Renal pelvis (tissue), 12 donors: ENCODE measurements around the gene NOX4. TPM values are rescaled to one million over a fixed set of nuclear protein-coding genes. Genes with fewer than 3 reads are reported as not detected.

Experiments
- DNase-seq: peaks from one replicate; pipeline ENCODE4 v3.0.0-alpha.2; 2013
- long read RNA-seq, 16 experiments: transcript quantifications; one replicate each; lab custom pipeline, GENCODE V29; 2026
- polyA plus RNA-seq, 3 donors: library from polyadenylated mRNA; unstranded; fragments of 120-200 nt; gene quantifications; one replicate each; pipeline ENCODE4 v1.2.1, GENCODE V29; 2013; ENCODE audit not compliant: insufficient read length in 3 of 3

NOX4 gene
- 10 to 100 TPM; 40.7 to 45.2 (median 42.0) TPM for polyA plus RNA-seq
- long read RNA-seq, donor 1, partial matches to known transcripts = 10 of 12 reads
- long read RNA-seq, donor 1, other reads (novel, unspliced or antisense) = 0 of 12 reads
- long read RNA-seq, donor 2, partial matches to known transcripts = 0 of 3 reads
- long read RNA-seq, donor 2, other reads (novel, unspliced or antisense) = 0 of 3 reads
- long read RNA-seq, donor 3, partial matches to known transcripts = 0 of 1 reads
- long read RNA-seq, donor 3, other reads (novel, unspliced or antisense) = 0 of 1 reads
- long read RNA-seq, donor 4, partial matches to known transcripts = 0 of 2 reads
- long read RNA-seq, donor 4, other reads (novel, unspliced or antisense) = 0 of 2 reads
- long read RNA-seq, donor 5, partial matches to known transcripts = 0 of 6 reads
- long read RNA-seq, donor 5, other reads (novel, unspliced or antisense) = 0 of 6 reads
- long read RNA-seq, donor 6, transcript NOX4-201 (18 exons, 2,388 nt) = major isoform, 6 of 9 reads
- long read RNA-seq, donor 6, partial matches to known transcripts = 0 of 9 reads
- long read RNA-seq, donor 6, other reads (novel, unspliced or antisense) = 0 of 9 reads
- long read RNA-seq, donor 7, transcript NOX4-201 (18 exons, 2,388 nt) = major isoform, 8 of 12 reads
- long read RNA-seq, donor 7, partial matches to known transcripts = 0 of 12 reads
- long read RNA-seq, donor 7, other reads (novel, unspliced or antisense) = 0 of 12 reads
- long read RNA-seq, donor 8, partial matches to known transcripts = 0 of 1 reads
- long read RNA-seq, donor 8, other reads (novel, unspliced or antisense) = 0 of 1 reads
- long read RNA-seq, donor 9, partial matches to known transcripts = 0 of 4 reads
- long read RNA-seq, donor 9, other reads (novel, unspliced or antisense) = 0 of 4 reads
- long read RNA-seq, donor 10, partial matches to known transcripts = 0 of 4 reads
- long read RNA-seq, donor 10, other reads (novel, unspliced or antisense) = 0 of 4 reads
- long read RNA-seq, donor 11, partial matches to known transcripts = 5 of 7 reads
- long read RNA-seq, donor 11, other reads (novel, unspliced or antisense) = 0 of 7 reads
- long read RNA-seq, donor 12, transcript NOX4-201 (18 exons, 2,388 nt) = major isoform, 10 of 24 reads
- long read RNA-seq, donor 12, partial matches to known transcripts = 10 of 24 reads
- long read RNA-seq, donor 12, other reads (novel, unspliced or antisense) = 0 of 24 reads
- long read RNA-seq, donor 13, partial matches to known transcripts = 6 of 6 reads
- long read RNA-seq, donor 13, other reads (novel, unspliced or antisense) = 0 of 6 reads
- long read RNA-seq, donor 14 = 0 reads
- long read RNA-seq, donor 15, transcript NOX4-201 (18 exons, 2,388 nt) = major isoform, 6 of 8 reads
- long read RNA-seq, donor 15, partial matches to known transcripts = 0 of 8 reads
- long read RNA-seq, donor 15, other reads (novel, unspliced or antisense) = 0 of 8 reads
- long read RNA-seq, donor 16, partial matches to known transcripts = 0 of 6 reads
- long read RNA-seq, donor 16, other reads (novel, unspliced or antisense) = 0 of 6 reads

DNA sequence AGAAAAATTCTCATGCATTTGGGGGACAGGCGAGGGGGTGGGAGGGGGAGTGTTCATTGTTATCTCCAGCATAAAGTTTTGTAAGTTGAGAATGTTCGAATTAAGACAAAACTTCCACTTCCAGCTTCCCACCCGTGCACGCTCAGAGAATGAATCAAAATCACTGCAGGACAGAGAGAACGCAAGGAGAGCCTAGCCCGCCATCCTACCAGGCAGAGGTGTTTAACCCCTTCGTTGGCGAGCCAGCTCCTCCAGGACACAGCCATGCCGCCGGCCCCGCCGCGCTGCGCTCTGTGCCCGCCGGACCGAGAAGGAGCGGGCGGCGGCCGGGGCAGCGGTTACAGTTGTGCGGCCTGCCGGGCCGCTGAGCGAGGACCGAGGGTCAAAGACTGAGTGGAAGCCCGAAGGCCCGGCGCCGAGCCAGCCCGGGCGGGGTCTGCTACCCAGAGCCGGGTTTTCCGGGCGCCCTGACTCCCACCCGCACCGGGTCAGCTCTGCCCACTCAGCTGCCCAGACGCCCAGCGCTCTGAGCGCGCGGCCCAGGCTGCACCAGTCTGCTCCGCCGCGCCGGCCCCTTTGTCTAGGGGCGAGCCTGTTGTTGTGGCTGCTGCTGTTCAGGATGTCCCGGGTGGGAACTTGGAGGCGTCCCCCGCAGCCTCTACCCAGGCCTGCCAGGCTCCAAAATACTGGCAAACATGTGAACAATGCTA lies at the start of gene NOX4:
TSS of gene NOX4 (minus strand) at position 395 of the 710 bp plus-strand sequence. CDS start at position 266, 129 bp downstream.
- peak; percentile 79 for DNase-seq

DNA sequence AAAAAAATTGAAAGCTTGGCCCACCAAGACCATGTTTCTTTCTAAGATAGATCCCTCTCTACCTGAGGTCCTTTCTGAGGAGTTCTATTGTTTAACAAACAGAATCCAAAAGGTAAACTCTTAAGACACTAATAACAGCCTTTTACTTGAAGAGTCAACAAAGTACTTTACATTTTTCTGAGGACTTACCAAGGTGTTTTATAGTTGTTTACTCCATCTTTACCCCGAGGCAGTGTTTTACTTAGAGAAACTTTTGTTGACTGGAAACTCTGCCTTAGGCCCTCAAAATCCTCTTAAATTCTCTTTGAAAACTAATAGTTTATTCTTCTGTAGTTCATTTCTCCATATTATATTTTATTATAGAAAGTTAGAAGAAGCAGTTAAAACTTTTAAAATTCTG lies 49.7 kb upstream of the NOX4 start:
- DNase-seq = no peak

DNA sequence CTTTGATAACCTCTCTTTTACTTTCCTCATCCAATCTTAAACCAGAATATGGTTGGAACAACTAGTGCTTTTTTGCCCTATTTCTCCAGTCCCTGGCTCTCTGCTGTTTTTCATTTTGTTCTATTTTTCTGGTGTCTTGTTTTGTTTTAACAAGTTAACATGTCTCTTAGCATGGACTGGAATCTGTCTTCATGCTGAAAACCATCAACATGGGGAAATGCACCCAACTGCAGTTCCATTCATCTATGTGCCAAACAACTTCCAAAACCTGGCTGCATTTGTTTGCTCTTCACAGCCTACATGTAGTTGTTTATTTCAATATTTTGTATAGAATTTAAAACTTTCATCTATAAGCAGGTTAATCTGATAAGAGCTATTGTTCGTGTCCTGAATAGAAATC lies 46.8 kb upstream of the NOX4 start:
- no peak for DNase-seq

DNA sequence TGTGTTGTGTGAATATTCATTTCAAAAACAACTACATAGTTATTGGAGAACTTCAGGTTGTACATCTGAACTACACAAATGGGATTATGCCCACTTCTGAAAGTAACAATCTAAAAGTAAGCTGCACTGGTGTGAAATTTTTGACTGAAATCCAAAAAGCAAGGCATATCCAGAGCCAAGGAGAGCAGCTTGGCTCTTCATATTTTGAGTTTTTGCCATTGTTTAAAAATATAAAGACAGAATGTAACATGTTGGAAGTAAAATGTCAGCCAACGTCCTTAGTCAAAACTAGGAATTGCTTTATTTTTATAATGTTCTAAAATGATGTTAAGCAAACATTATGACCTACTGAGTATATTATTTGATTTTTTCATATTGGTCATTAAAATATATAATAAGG lies 45.8 kb upstream of the NOX4 start:
- DNase-seq = no peak

DNA sequence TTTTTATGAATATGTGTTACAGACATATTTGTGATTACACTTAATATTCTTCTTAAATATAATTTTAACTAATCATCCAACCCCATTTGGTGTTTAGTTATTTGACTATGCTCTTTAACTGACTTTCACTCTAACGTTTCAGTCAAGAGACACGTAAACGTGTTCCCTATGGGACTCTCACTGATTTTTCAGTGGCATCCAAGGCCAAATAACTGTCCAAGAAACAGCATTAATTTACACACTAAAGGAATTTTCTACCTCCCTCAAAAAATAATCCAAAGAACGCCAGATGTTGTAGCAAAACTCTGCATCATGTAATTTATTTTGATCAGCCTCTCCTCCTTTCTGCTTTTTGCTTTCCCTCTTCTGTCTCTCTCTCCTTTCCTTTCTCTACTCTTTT lies 44.0 kb upstream of the NOX4 start:
- no peak for DNase-seq

DNA sequence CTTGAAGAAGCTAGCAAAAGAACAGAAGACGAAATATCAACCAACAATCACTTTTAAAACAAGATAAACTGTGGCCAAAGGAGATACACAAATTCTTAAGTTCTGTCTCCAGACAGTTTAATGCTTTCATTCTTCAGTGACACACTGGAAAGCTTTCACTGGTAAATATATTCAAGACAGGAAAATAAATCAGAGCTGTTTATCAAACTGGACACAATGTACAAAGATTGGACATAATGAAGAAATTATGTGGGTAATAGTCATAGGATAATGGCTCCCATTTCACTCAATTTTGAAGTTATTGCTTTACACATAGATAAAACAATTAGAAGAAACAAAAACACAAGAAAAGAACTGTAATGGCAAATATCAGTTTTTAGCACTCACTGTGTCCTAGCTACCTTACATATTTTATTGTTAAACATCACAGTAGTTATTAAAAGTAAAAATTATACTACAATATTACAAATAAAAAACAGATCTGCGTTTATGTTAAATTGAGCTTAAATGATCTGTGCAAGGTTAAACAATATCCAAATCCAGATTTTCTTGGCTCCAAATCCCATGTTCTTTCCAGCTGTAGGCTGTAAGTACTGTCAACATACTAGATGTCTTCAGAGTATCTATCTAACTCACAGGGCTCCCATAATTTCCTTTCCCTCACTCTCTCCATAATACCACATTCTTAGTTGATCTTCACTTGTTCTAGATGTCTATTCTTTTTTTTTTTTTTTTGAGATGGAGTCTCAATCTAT lies 38.6 kb upstream of the NOX4 start:
- no peak for DNase-seq

DNA sequence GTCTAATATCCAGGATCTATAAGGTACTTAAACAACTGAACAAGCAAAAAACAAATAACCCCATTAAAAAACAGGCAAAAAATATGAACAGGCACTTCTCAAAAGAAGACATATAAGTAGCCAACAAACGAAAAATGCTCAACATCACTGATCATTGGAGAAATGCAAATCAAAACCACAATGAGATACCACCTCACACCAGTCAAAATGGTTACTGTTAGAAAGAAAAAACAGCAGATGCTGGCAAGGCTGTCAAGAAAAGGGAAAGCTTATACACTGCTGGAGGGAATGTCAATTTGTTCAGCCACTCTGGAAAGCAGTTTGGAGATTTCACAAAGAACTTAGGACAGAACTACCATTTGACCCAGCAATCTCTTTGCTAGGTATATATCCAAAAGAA lies 30.6 kb upstream of the NOX4 start:
- DNase-seq = no peak

DNA sequence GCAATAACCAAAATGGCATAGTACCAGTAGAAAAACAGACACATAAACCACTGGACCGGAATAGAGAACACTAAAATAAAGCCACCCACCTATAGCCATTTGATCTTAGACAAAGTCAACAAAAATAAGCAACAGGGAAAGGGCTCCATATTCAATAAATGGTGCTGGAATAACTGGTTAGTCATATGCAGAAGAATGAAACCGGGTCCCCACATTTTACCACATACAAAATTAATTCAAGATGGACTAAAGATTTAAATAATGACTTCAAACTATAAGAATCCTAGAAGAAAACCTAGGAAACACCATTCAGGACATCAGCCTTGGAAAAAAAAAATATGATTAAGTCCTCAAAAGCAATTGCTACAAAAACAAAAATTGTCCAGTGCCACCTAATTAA lies 30.1 kb upstream of the NOX4 start:
- no peak for DNase-seq

DNA sequence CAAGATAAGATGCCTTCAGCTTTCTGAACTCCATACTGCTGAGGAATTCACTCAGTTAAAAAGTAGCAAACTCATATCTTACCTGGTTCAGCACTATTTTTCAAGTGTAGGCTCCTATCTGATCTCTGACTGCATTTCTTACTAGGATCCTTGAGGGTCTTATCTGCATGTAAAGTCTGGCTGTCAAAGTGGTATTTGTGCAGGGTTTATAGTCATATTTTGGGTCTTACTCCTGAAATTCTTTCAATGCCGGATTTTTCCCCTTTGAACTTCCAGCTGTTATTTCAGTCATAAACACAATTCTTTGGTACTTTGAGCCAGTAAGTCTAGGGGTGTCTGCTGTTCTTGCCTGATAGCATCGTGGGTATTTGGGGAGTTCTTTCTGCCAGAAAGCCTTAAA lies 25.3 kb upstream of the NOX4 start:
- DNase-seq = no peak

DNA sequence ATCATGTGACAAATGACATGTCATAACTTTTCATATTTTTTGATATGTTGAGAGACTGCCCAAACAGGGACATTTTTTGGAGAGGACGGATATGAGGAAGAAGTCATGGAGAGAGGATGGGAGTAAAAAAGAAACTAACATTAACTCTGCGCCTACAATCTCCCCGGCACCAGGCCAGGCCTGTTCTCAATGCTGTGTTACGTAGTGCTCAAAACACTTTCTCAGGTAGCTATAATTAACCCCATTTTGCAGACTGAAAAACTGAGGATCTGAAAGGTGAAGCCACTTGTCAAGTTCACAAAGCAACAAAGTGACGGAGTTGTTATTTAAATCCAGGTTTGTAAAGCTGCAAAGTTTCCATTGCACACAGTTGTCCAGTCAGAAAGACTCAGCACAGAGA lies 17.4 kb upstream of the NOX4 start:
- DNase-seq = no peak

DNA sequence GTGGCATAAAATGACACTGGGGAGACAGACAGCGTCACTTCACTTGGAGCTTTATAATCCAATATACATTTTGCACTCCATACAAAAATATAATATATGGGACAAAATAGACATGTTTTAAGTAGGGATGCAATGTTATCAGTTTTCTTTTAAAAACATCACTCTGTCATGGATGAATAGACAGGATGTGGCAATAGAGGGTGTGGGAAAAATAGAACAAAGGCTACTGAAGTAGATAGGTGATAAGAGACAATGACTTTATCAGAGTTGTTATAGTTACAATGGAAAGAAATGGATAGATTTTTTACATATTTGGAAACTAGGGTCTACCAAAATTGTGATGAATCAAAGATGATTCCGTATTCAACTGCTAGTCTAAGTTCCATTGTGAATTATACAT lies 13.1 kb upstream of the NOX4 start:
- DNase-seq = no peak

DNA sequence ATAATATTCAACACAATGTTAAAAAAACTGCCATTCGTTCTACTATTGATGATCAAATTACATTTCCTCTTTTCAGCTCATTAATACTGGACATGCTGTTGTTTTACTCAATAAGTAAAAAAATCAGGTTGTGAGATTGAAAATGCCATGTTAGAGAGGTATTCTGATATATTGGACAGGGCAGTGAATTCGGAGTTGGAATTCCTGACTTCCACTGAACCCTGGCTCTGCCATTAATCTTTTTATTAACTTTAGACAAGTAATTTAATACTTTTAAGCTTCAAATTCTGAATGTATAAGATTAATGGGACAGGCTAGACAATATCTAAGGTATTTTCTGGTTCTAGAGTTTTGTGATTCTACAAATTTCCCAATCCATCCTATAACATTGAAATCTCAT lies 12.2 kb upstream of the NOX4 start:
- no peak for DNase-seq

DNA sequence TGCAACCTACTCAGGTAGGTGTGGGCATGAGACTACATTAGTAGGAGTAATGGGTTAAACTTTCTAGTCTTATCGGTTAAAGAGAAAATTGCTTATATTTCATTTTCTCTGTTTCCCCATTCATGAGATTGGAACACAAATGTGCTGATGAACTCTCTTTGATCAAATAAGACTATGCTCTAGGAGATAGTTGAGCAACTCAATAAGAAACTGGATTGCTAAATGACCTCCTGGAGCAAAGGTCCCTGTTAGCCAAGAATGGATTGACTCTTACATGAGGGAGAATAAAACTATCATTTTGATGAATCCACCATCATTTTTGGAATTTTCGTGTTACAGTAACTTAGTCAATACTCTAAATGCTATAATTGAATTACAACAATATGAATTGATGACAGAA lies 11.1 kb upstream of the NOX4 start:
- no peak for DNase-seq

DNA sequence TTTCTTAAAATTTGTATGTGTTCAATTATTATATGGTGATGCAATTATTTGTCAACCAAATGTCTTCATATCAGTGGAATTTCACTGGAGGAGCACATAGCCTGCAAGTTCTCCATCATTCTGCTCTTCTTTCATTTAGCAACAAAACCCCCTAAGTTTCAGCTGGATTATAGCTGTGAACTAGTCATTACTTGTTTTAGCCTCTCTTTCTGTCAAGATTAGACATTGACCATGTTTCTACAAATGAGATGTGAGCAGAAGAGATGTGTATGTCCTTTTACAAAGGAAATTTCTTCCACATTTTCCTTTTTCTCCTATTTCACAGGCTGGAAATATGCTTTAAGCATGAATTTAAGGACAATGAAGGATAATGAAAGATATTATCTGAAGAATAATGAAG lies 9.2 kb upstream of the NOX4 start:
- DNase-seq = no peak

DNA sequence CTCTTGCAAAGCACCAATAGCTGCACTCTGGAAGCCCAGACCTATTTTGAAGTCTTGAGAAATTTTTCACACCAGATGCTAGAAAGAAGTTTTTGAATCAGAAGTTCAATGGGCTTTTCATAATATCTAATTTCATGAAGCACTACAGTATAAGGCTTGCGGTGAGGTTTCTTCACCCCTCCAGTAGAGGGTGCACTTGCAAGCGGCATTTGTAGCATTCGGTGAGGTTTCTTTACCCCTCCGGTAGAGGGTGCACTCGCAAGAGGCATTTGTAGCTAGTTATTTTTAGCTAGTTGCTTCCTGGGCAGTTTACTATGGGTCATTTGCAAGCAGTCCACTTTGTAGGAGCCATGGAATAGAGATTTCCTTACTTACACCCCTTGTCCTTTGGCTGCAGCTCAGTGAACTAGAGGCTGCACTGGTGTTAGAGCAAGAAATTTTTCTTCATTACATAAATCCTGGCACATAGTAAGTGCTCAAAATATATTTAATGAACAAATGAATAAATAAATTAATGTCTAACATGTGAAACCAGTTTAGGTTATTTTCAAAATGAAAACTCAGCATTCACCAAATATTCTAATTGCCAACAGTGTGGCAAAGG lies 7.8 kb upstream of the NOX4 start:
- no peak for DNase-seq

DNA sequence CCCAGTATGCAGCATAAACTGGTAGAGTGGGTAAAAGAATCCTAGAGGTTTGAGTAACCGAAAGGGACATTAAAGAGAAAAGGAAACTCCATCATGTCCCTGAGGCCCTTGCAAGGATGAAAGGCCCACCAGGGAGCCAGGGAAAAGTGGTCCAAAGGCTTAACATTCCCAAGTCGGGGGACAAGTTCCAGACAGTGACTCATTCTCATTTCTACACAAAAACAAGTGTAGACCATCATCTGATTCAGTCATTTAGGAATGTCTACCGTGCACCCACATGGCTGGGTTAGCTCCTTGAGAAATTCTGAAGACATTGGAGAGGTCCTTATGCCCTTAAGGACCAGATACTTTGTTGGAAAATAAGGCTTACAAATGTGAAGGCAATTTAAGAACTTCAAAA lies 4.8 kb upstream of the NOX4 start:
- DNase-seq = no peak

DNA sequence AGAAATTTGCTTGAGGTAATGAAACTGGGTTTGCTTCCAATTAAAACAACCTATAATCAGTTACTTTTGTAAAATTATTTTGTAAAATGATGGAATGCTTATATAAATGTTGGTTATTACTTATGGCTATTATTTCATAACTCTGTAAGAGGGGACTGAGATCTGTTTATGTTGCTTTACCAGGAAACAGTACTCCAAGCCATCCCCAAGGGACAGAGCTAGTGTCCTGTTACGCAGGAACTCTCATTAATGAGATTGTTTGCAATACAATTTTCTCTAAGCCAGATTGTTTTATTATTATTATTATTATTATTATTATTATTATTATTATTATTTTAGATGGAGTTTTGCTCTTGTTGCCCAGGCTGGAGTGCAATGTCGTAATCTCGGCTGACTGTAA lies 2.3 kb upstream of the NOX4 start:
- DNase-seq = no peak

DNA sequence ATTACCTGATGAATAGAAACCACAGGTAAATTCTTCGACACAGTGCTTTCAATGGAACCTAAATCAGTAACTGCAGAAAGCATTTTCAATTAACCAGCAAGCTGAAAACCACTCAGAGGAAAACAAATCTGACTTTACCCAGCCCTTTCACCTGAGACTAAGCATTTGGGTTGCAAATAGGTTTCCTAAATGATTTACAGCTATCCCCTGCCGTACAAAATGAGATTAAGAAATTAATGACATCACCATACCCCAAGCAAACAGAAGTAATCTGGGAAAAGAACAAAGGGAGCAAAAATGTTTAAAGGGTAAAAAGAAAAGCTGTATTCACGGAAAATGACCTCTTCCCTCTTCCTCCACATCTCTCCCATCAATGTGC lies 584 bp downstream of the NOX4 start:
- no peak for DNase-seq

DNA sequence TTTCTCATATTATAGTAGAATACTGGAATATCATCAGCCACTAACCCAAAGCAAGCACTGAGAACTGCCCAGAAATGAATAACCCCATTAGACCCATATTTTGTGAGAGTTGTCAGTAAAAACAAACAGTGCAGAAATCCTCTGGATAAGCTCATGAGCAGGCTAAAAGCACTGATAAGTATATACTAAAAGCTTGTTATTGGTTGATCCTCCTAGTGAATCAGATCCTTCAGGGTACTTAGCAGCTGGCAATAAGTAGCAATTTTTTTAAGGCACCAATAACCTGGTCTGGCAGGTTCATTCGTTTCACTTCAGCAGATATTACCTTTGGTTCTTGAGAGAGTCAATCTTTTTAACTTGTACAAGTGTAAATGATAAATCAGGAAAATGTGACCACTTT lies 1.2 kb downstream of the NOX4 start:
- no peak for DNase-seq

DNA sequence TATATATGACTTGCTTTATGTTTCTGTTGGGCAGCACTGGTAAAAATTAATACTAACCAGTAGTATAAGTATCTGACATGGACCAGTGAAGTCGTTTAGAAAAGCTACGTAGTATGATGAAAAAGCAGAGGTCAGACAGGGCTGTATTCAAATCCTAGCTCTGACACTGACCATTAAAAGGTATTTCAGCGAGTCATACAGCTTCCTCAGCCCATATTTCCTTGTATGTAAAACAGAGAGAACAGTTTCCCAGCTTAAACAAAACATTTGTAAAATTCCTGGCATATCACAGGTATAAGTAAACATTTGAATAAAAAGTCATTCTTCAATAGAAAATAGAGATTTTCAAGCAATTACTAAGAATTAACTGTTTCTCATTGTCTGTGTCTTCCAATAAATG lies 4.2 kb downstream of the NOX4 start:
- DNase-seq = no peak
